SK-N-SH (cell line): Measurements from ENCODE around the gene MCAM.

Source experiments
- YY1 ChIP-seq: IDR thresholded peaks from 2 replicates; pipeline ENCODE4 v1.4.0; 2012; ENCODE audit warnings: low read depth, mild to moderate bottlenecking
- TF ChIP-seq, protein P1 (sequence below): fragments of 200-600 bp; sonication (generic); IDR thresholded peaks from 2 replicates; pipeline ENCODE4 v1.6.1; 2017; ENCODE audit warnings: antibody characterized with exemption, mild to moderate bottlenecking, moderate library complexity

DNA sequence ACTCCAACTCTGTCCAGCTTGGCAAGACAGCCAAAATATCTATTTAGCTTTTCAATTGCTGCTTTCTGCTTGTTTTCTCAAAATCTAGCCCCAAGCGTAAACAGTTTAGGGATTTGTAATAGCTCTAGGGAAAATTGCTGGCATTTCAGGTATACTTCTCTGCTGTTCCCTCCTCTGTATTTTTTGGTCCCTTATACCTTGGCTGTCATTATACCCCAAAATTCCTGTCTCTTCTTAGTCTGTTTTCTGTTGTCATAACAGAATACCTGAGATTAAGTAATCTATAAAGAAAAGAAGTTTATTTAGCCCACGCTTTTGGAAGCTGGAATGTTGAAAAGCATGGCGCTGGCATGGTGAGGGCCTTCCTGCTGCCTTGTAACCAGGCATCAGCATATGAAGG lies 23.5 kb downstream of the MCAM start:
- TF ChIP-seq, protein P1, sequence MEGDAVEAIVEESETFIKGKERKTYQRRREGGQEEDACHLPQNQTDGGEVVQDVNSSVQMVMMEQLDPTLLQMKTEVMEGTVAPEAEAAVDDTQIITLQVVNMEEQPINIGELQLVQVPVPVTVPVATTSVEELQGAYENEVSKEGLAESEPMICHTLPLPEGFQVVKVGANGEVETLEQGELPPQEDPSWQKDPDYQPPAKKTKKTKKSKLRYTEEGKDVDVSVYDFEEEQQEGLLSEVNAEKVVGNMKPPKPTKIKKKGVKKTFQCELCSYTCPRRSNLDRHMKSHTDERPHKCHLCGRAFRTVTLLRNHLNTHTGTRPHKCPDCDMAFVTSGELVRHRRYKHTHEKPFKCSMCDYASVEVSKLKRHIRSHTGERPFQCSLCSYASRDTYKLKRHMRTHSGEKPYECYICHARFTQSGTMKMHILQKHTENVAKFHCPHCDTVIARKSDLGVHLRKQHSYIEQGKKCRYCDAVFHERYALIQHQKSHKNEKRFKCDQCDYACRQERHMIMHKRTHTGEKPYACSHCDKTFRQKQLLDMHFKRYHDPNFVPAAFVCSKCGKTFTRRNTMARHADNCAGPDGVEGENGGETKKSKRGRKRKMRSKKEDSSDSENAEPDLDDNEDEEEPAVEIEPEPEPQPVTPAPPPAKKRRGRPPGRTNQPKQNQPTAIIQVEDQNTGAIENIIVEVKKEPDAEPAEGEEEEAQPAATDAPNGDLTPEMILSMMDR, result no peak
- TF ChIP-seq YY1, result no peak
